SK-N-SH treated with all-trans-retinoic acid at 6 μM for 48 hours (cell line): ENCODE data around the gene CACNA1D.

Source experiments
- ATAC-seq: fragments of 200-7000 bp; cut with Tn5 transposase; 3 replicates; pipeline ENCODE4 v1.9.1; 2020; ENCODE audit warnings: mild to moderate bottlenecking, moderate library complexity
- ARNTL ChIP-seq: fragments of 450-650 bp; formaldehyde crosslinking; IDR thresholded peaks from 2 replicates; pipeline ENCODE4 v1.5.0; 2020; ENCODE audit warnings: low read depth, mild to moderate bottlenecking, moderate library complexity, borderline replicate concordance
- BACH2 ChIP-seq: fragments of 250-450 bp; sonication (Bioruptor Pico); IDR thresholded peaks from 2 replicates; pipeline ENCODE4 v1.9.0; 2021; ENCODE audit warnings: mild to moderate bottlenecking, borderline replicate concordance
- CSDC2 ChIP-seq: fragments of 250-450 bp; sonication (Bioruptor Pico); IDR thresholded peaks from 2 replicates; pipeline ENCODE4 v1.5.0; 2020; ENCODE audit warnings: mild to moderate bottlenecking, moderate library complexity
- ESRRG ChIP-seq: fragments of 250-450 bp; sonication (Bioruptor Pico); IDR thresholded peaks from 2 replicates; pipeline ENCODE4 v1.6.1; 2021; ENCODE audit warnings: mild to moderate bottlenecking
- GLIS3 ChIP-seq: fragments of 250-450 bp; sonication (Bioruptor Pico); IDR thresholded peaks from 2 replicates; pipeline ENCODE4 v1.5.0; 2020; ENCODE audit warnings: mild to moderate bottlenecking, moderate library complexity
- OSR1 ChIP-seq: fragments of 250-450 bp; sonication (Bioruptor Pico); IDR thresholded peaks from 2 replicates; pipeline ENCODE4 v1.8.0; 2022; ENCODE audit warnings: moderate library complexity, mild to moderate bottlenecking, inconsistent platforms
- PPARA ChIP-seq: fragments of 250-450 bp; sonication (Bioruptor Pico); IDR thresholded peaks from 2 replicates; pipeline ENCODE4 v1.5.0; 2020; ENCODE audit warnings: mild to moderate bottlenecking, borderline replicate concordance
- SNAI2 ChIP-seq: fragments of 250-450 bp; sonication (Bioruptor Pico); IDR thresholded peaks from 2 replicates; pipeline ENCODE4 v1.5.0; 2020; ENCODE audit warnings: mild to moderate bottlenecking, moderate library complexity
- TCF4 ChIP-seq: fragments of 250-450 bp; sonication (Bioruptor Pico); IDR thresholded peaks from 2 replicates; pipeline ENCODE4 v1.8.0; 2021; ENCODE audit warnings: mild to moderate bottlenecking, moderate library complexity, borderline replicate concordance
- ZFP3 ChIP-seq: fragments of 250-450 bp; sonication (Bioruptor Pico); IDR thresholded peaks from 2 replicates; pipeline ENCODE4 v1.5.0; 2020; ENCODE audit warnings: mild to moderate bottlenecking, moderate library complexity
- ZFP30 ChIP-seq: fragments of 450-650 bp; formaldehyde crosslinking; IDR thresholded peaks from 2 replicates; pipeline ENCODE4 v1.5.0; 2022; ENCODE audit warnings: mild to moderate bottlenecking, moderate library complexity
- ZNF565 ChIP-seq: fragments of 450-650 bp; formaldehyde crosslinking; conservative IDR thresholded peaks from 2 replicates; pipeline ENCODE4 v1.5.0; 2020; ENCODE audit warnings: low read depth, mild to moderate bottlenecking, moderate library complexity
- ZNF70 ChIP-seq: fragments of 450-650 bp; formaldehyde crosslinking; IDR thresholded peaks from 2 replicates; pipeline ENCODE4 v1.5.0; 2020; ENCODE audit warnings: mild to moderate bottlenecking, moderate library complexity
- ZNF8 ChIP-seq: fragments of 450-650 bp; formaldehyde crosslinking; IDR thresholded peaks from 2 replicates; pipeline ENCODE4 v1.5.0; 2020; ENCODE audit warnings: mild to moderate bottlenecking, moderate library complexity
- TF ChIP-seq, protein P1 (sequence below): fragments of 250-450 bp; sonication (Bioruptor Pico); IDR thresholded peaks from 2 replicates; pipeline ENCODE4 v1.5.0; 2020; ENCODE audit warnings: mild to moderate bottlenecking, moderate library complexity
- TF ChIP-seq, protein P2 (sequence below): fragments of 250-450 bp; sonication (Bioruptor Pico); IDR thresholded peaks from 2 replicates; pipeline ENCODE4 v1.8.0; 2021; ENCODE audit warnings: low read depth, mild to moderate bottlenecking, moderate library complexity, borderline replicate concordance
- TF ChIP-seq, protein P3 (sequence below): fragments of 250-450 bp; sonication (Bioruptor Pico); IDR thresholded peaks from 2 replicates; pipeline ENCODE4 v1.5.1; 2020; ENCODE audit warnings: low read depth, mild to moderate bottlenecking, moderate library complexity
- TF ChIP-seq, protein P4 (sequence below): fragments of 250-450 bp; sonication (Bioruptor Pico); IDR thresholded peaks from 2 replicates; pipeline ENCODE4 v1.8.0; 2020; ENCODE audit warnings: mild to moderate bottlenecking, moderate library complexity, borderline replicate concordance

CACNA1D gene

DNA sequence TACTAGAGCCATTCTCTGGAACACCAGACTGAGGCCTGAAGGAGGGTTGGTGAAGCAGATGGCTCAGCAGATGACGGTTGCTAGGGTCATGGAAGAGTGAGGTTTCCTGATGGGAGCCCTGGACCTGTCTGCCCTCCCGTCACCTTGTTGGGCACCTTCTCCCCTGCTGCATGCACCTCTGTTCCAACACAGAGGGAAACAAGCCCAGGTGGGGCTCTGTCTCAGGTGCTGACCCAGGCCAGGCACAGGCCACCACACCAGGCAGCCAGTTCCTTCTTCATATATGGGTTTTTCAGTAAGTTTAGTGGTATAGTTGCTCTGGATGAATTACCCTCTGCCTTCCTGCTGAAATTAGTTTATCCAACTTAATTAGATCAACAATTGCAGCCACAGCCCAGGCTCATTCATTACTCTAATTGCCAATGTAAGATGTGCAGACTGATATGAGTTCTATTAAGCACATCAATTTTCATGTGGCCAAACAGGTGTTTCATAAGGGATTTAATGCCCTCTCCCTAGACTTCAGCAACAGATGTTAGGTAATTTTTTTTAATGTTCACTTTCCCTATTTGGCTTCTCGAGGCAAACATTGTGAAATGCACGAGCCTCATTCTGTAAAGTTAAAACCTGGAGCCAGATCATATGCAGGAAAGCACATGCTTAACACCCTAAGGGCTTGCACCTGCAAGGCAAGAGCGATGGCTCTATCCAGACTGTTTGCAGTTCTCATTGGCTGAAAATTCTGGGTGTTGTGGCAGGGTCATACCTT lies 177.0 kb downstream of the CACNA1D start:
- ATAC-seq = no peak
- TF ChIP-seq PPARA (CRISPR knock-in tag) = 0 out of 2 replicates have a peak, but pooled peaks have one; percentile 56
- no peak for TF ChIP-seq BACH2 (CRISPR knock-in tag)
- TF ChIP-seq SNAI2 (CRISPR knock-in tag) = peak; percentile 95
- TF ChIP-seq, protein P1, sequence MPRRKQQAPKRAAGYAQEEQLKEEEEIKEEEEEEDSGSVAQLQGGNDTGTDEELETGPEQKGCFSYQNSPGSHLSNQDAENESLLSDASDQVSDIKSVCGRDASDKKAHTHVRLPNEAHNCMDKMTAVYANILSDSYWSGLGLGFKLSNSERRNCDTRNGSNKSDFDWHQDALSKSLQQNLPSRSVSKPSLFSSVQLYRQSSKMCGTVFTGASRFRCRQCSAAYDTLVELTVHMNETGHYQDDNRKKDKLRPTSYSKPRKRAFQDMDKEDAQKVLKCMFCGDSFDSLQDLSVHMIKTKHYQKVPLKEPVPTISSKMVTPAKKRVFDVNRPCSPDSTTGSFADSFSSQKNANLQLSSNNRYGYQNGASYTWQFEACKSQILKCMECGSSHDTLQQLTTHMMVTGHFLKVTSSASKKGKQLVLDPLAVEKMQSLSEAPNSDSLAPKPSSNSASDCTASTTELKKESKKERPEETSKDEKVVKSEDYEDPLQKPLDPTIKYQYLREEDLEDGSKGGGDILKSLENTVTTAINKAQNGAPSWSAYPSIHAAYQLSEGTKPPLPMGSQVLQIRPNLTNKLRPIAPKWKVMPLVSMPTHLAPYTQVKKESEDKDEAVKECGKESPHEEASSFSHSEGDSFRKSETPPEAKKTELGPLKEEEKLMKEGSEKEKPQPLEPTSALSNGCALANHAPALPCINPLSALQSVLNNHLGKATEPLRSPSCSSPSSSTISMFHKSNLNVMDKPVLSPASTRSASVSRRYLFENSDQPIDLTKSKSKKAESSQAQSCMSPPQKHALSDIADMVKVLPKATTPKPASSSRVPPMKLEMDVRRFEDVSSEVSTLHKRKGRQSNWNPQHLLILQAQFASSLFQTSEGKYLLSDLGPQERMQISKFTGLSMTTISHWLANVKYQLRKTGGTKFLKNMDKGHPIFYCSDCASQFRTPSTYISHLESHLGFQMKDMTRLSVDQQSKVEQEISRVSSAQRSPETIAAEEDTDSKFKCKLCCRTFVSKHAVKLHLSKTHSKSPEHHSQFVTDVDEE (CRISPR knock-in tag) = peak; percentile 69; the same call in 1 of the 2 replicates
- peak; percentile 79; the same call in 1 of the 2 replicates for TF ChIP-seq TCF4
- no peak for TF ChIP-seq GLIS3 (CRISPR knock-in tag)
- TF ChIP-seq ZNF70 (CRISPR knock-in tag) = peak; percentile 31; the same call in 1 of the 2 replicates

DNA sequence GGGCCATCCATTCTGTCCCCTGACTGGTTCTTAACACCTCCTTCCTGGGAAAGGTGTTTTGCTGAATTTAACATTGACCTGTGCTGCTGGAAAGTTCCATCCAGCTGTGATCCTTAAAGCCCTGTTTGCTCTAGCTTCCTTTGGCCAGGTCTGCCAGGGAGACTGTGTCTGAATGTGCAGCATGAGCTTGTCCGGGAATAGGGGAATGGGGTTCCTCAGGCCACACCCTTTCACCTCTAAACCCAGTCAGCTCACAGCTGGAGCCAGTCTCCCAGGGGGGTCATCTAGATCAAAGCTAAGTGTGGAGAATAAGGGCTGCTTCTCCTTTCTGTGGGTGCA lies 177.5 kb downstream of the CACNA1D start:
- TF ChIP-seq BACH2 (CRISPR knock-in tag) (no peak), PPARA (CRISPR knock-in tag) (no peak), CSDC2 (CRISPR knock-in tag) (no peak), ZNF565 (CRISPR knock-in tag) (no peak), ZNF8 (CRISPR knock-in tag) (no peak), ESRRG (CRISPR knock-in tag) (no peak), ZNF70 (CRISPR knock-in tag) (no peak), TCF4 (no peak)
- no peak for ATAC-seq

DNA sequence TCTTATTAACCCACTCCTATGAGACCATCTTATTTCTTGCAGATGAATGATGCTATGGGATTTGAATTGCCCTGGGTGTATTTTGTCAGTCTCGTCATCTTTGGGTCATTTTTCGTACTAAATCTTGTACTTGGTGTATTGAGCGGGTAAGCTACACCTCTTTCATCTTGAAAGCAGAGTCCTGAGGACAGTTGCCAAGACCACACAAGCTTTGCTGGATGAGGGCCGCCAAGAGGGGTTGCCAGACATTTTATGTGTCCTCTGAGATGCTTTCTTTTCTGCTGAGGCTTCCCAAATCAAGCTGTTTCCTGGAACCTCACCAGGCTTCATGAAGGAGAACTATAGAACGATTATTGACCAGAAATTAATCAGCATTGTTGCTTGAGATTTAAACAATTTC lies 178.6 kb downstream of the CACNA1D start:
- no peak for TF ChIP-seq ZNF70 (CRISPR knock-in tag)
- TF ChIP-seq TCF4 = no peak
- no peak for TF ChIP-seq SNAI2 (CRISPR knock-in tag)
- no peak for TF ChIP-seq ZFP3 (CRISPR knock-in tag)
- TF ChIP-seq OSR1 = no peak
- TF ChIP-seq ARNTL (CRISPR knock-in tag) = no peak
- TF ChIP-seq, protein P2, sequence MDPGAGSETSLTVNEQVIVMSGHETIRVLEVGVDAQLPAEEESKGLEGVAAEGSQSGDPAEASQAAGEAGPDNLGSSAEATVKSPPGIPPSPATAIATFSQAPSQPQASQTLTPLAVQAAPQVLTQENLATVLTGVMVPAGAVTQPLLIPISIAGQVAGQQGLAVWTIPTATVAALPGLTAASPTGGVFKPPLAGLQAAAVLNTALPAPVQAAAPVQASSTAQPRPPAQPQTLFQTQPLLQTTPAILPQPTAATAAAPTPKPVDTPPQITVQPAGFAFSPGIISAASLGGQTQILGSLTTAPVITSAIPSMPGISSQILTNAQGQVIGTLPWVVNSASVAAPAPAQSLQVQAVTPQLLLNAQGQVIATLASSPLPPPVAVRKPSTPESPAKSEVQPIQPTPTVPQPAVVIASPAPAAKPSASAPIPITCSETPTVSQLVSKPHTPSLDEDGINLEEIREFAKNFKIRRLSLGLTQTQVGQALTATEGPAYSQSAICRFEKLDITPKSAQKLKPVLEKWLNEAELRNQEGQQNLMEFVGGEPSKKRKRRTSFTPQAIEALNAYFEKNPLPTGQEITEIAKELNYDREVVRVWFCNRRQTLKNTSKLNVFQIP (CRISPR knock-in tag) = no peak
- no peak for TF ChIP-seq PPARA (CRISPR knock-in tag)
- no peak for ATAC-seq

DNA sequence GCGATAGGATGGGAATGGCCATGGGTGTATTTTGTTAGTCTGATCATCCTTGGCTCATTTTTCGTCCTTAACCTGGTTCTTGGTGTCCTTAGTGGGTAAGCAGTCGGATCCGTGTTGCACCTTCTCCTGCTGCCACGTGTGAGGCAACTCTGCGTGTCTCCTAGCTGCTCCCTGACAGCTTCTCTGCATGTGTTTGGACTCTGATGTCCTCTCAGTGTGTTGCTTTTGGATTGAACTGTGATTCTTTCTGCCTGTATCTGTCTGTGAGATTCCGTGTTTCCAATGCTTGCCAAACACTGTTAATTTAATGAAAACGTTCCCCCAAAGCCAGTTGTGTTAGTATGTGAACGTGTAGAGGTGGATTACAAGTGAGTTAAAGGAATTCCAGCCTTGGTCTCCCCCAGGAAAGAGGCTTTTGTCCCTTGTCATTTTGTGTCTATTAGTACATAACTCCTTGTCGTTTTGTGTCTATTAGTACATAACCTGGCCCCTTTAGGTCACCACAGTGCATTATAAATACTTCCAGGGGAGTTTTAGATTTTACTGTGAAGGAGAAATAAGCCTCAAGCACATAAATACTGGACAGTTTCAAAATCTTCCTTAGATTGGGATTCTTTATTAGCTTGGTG lies 179.4 kb downstream of the CACNA1D start:
- TF ChIP-seq ZNF70 (CRISPR knock-in tag) (no peak), ZFP30 (no peak)
- TF ChIP-seq, protein P3, sequence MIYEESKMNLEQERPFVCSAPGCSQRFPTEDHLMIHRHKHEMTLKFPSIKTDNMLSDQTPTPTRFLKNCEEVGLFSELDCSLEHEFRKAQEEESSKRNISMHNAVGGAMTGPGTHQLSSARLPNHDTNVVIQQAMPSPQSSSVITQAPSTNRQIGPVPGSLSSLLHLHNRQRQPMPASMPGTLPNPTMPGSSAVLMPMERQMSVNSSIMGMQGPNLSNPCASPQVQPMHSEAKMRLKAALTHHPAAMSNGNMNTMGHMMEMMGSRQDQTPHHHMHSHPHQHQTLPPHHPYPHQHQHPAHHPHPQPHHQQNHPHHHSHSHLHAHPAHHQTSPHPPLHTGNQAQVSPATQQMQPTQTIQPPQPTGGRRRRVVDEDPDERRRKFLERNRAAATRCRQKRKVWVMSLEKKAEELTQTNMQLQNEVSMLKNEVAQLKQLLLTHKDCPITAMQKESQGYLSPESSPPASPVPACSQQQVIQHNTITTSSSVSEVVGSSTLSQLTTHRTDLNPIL (CRISPR knock-in tag) = no peak
- ATAC-seq = no peak

DNA sequence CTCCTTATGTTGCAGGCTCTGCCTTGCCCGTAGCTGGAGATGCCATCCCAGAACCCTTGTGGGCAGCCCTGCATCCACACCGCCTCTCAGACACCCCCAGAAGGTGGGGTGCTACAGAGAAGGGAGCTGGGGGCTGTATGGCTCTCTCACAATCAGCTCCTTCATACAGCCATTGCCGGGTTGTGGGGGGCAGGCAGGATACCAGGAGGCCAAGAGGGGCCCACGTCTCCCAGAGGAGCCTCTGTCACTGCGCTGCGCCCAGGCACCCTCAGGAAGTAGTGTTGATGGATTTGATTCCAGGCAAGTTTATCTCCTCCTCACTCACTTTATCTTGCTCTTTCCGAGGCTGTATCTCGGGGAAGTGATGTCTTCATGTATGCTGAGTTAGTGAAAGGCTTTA lies 180.2 kb downstream of the CACNA1D start:
- ATAC-seq = no peak
- TF ChIP-seq ZNF70 (CRISPR knock-in tag) (no peak), ESRRG (CRISPR knock-in tag) (no peak), ZNF565 (CRISPR knock-in tag) (no peak), SNAI2 (CRISPR knock-in tag) (no peak), ARNTL (CRISPR knock-in tag) (no peak), PPARA (CRISPR knock-in tag) (no peak), BACH2 (CRISPR knock-in tag) (no peak), GLIS3 (CRISPR knock-in tag) (no peak), ZFP30 (no peak)
- TF ChIP-seq, protein P3 (CRISPR knock-in tag) = no peak
- TF ChIP-seq, protein P4, sequence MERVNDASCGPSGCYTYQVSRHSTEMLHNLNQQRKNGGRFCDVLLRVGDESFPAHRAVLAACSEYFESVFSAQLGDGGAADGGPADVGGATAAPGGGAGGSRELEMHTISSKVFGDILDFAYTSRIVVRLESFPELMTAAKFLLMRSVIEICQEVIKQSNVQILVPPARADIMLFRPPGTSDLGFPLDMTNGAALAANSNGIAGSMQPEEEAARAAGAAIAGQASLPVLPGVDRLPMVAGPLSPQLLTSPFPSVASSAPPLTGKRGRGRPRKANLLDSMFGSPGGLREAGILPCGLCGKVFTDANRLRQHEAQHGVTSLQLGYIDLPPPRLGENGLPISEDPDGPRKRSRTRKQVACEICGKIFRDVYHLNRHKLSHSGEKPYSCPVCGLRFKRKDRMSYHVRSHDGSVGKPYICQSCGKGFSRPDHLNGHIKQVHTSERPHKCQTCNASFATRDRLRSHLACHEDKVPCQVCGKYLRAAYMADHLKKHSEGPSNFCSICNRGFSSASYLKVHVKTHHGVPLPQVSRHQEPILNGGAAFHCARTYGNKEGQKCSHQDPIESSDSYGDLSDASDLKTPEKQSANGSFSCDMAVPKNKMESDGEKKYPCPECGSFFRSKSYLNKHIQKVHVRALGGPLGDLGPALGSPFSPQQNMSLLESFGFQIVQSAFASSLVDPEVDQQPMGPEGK (CRISPR knock-in tag) = no peak
- TF ChIP-seq, protein P1 (CRISPR knock-in tag) = no peak
